ENCODE data around the gene TREX2. TPM values are rescaled to one million over a fixed set of nuclear protein-coding genes. Genes with fewer than 3 reads are reported as not detected.

TREX2 gene
- total RNA-seq, 4 donors from 2014 or later = 0.42 to 1.6 (median 0.87) TPM

DNA sequence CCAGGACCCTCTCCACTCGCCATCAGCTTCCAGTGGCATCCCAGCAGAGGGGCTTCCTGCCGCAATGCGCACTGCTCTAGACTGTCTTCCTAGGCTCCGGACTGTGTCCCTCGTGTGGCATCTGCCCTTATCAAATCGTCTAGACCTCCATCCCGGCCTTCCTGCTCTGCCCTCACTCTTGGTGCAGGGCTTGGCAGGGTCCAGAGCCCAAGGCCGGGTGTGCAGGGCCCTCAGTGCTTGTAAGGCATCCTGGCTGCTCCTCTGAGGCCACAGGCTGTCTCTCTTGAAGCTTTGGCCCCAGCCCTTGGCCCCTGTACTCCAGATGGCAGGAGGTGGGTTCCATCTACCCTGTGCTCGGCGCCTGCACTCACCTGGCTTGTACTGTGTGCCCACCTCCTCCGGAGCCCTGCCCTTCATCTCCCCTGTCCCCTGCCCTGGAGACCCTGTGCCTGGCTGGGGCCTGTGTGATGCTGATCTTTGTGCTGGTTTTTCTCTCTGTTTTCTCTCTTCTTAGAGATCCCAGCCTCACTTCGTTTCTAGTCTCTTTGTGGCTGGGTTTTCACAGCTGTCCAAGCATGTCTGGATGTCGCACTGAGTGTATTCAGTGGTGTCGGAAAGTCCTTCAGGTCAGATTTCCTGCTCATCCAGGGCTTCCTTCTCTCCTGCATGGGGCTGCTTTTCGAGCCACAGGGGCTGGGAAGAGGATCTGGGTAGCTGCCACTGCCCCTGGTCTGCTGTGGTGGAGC, 3.7 kb upstream of the TREX2 start:
- Histone ChIP-seq H3K27ac (no peak overlapping the region), H3K36me3 (peaks cover 0 to 43% of the 10 kb centered on the region in 2 donors), H3K4me3 (no peak overlapping the region), H3K4me1 (no peaks in the 10 kb centered on the region), H3K9me3 (no peaks in the 10 kb centered on the region), H3K27me3 (no peaks in the 10 kb centered on the region)
- no peak for ATAC-seq
- WGBS, 2 donors (ENCODE audit: low coverage in 1 of 2) = 80 to 81% methylated on average over 5 to 6 of the region's 15 CpGs
- TF ChIP-seq POLR2AphosphoS5 (IDR thresholded peaks at IDR 0.05) = no peak
- TF ChIP-seq POLR2A (IDR thresholded peaks at IDR 0.05) = no peak
- TF ChIP-seq, protein P1, sequence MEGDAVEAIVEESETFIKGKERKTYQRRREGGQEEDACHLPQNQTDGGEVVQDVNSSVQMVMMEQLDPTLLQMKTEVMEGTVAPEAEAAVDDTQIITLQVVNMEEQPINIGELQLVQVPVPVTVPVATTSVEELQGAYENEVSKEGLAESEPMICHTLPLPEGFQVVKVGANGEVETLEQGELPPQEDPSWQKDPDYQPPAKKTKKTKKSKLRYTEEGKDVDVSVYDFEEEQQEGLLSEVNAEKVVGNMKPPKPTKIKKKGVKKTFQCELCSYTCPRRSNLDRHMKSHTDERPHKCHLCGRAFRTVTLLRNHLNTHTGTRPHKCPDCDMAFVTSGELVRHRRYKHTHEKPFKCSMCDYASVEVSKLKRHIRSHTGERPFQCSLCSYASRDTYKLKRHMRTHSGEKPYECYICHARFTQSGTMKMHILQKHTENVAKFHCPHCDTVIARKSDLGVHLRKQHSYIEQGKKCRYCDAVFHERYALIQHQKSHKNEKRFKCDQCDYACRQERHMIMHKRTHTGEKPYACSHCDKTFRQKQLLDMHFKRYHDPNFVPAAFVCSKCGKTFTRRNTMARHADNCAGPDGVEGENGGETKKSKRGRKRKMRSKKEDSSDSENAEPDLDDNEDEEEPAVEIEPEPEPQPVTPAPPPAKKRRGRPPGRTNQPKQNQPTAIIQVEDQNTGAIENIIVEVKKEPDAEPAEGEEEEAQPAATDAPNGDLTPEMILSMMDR (IDR thresholded peaks at IDR 0.05) = no peak
- TF ChIP-seq EP300 (IDR thresholded peaks at IDR 0.05) = no peak

DNA sequence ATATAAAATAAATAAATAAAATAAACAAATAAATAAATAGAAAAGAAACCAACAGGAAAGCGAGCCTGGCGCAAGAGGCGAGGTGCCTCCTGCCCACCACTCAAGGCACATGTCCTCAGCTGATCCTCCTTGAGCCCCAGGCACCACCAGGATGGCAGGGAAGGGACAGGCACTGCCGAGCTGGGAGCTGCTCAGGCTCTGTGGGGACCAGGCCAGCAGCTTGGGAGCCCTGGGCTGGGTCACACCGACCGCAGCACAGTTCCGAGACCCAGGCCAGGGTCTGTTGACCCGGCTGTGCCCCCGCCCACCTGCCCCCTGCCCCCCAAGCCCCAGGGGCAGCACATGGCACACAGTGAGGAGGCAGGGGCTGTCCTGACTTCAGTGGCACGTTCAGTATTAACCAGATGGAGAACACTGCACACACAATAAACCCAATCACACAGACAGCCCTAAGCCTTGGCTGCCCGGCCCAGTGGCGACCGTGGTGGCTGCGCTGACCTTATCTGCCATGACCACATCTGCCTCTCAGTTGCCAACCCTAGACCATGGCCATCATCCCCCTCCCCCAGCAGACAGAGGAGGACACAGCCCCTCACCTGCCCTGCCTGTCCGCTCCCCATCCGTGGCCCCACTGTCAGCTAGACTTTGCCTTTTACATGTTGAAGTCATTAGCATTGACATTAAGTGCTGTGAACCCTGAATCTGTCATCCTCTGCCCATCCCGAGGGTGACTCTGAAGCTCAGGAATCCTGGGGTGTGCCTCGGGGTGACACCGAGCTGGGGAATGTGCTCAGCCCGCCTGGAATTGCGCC, 2.9 kb upstream of the TREX2 start:
- peaks cover 0 to 35% of the 10 kb centered on the region in 2 donors for H3K36me3 ChIP-seq
- no peak for ATAC-seq
- H3K27ac ChIP-seq = no peak overlapping the region
- no peaks in the 10 kb centered on the region for H3K9me3 ChIP-seq
- H3K27me3 ChIP-seq = no peaks in the 10 kb centered on the region
- H3K4me1 ChIP-seq = no peaks in the 10 kb centered on the region
- no peak overlapping the region for H3K4me3 ChIP-seq
- TF ChIP-seq POLR2A (IDR thresholded peaks at IDR 0.05) = no peak
- no peak for TF ChIP-seq EP300 (IDR thresholded peaks at IDR 0.05)
- TF ChIP-seq, protein P1 (IDR thresholded peaks at IDR 0.05) = no peak
- TF ChIP-seq POLR2AphosphoS5 (IDR thresholded peaks at IDR 0.05) = no peak
- 86 to 100% methylated on average over 1 to 3 of the region's 21 CpGs for WGBS, 2 donors (ENCODE audit: low coverage in 1 of 2)

DNA sequence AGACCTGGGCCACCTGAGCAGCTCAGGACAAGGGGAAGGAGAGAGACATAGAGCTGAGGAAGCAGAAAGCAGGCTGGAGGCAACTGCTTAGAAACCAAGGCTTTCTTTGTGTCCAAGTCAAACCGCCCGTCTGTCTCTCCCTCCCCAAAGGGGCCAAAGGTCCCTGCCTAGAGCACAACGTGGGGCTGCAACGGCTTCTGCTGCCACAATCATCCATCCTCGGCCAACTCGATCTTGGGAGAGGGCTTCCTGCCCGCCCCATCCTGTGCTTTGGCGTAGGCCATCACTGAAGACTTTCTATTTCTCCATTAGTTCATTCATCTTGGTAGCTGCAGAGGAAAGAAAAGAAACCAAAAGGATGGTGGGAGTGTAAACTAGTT, 1.7 kb upstream of the TREX2 start:
- H3K36me3 ChIP-seq = peaks cover 0 to 26% of the 10 kb centered on the region in 2 donors
- H3K27me3 ChIP-seq = peaks cover 4% of the 10 kb centered on the region
- no peak overlapping the region for H3K27ac ChIP-seq
- H3K4me3 ChIP-seq = no peak overlapping the region
- no peaks in the 10 kb centered on the region for H3K9me3 ChIP-seq
- TF ChIP-seq EP300 (IDR thresholded peaks at IDR 0.05) = no peak
- TF ChIP-seq POLR2A (IDR thresholded peaks at IDR 0.05) = no peak
- no peak for TF ChIP-seq POLR2AphosphoS5 (IDR thresholded peaks at IDR 0.05)
- TF ChIP-seq, protein P1 (IDR thresholded peaks at IDR 0.05) = no peak
- WGBS, 2 donors (ENCODE audit: low coverage in 1 of 2) = 80% methylated on average over 2 of the region's 8 CpGs; no CpG with 5 or more reads in 1 of the 2 donors
- ATAC-seq = no peak
- no peaks in the 10 kb centered on the region for H3K4me1 ChIP-seq

DNA sequence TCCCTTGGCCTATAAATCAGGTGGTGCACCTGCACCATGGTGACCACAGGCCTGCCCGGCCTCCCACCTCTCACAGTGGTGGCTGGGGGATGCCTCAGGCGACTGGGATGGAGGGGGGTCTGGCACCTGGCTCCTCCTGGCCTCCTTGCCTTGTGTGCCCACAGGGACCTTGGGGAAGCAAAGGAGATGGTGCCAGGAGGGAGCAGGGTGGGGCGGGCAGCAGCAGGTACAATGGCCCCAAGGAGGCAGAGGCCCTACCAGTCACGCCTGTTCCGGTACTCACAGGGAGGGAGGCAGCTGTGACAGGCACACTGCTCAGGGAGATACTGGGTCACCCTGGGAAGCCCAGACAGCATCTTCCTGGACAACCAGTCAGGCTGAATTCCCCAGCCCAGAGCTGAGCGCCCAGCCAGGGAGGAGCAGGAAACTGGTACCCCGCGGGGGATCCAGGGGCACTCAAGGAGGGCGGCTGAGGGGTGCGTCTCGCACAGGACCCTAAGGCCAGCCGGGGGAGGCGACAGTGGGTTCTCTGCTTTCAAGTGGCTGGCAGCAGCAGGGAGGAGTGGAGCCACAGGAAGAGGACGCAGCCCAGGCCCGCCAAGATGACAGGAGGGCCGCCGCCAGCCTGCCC, 1.2 kb upstream of the TREX2 start:
- no CpG with 5 or more reads among the region's 17 CpGs for WGBS, 2 donors (ENCODE audit: low coverage in 1 of 2)
- Histone ChIP-seq H3K27ac (no peak overlapping the region), H3K9me3 (no peaks in the 10 kb centered on the region), H3K36me3 (peaks cover 0 to 25% of the 10 kb centered on the region in 2 donors), H3K4me1 (no peaks in the 10 kb centered on the region), H3K4me3 (no peak overlapping the region), H3K27me3 (peaks cover 4% of the 10 kb centered on the region)
- TF ChIP-seq EP300 (IDR thresholded peaks at IDR 0.05) (no peak), POLR2AphosphoS5 (IDR thresholded peaks at IDR 0.05) (no peak), POLR2A (IDR thresholded peaks at IDR 0.05) (no peak)
- TF ChIP-seq, protein P1 (IDR thresholded peaks at IDR 0.05) = no peak
- no peak for ATAC-seq

Measured in gastroesophageal sphincter (tissue), 4 donors.